NT2/D1 (cell line): ENCODE data around the gene ABHD3.
"Not testable (repeated sequence)": the region's sequence is repeated elsewhere in the genome, so short reads cannot be mapped to it uniquely, and the experiment has no call there.

Experiments used
- DNase-seq: peaks from one replicate; pipeline ENCODE4 v3.0.0-alpha.2; 2011; ENCODE audit warnings: low read depth, low spot score
- H3K27me3 ChIP-seq: 2 replicates; pipeline ENCODE4 v1.6.0; 2011; ENCODE audit warnings: mild to moderate bottlenecking; ENCODE audit not compliant: insufficient read length, insufficient read depth
- H3K36me3 ChIP-seq: 2 replicates; pipeline ENCODE4 v1.6.1; 2011; ENCODE audit warnings: mild to moderate bottlenecking, low read length, mixed read lengths; ENCODE audit not compliant: insufficient read depth, insufficient read length
- H3K4me1 ChIP-seq: 2 replicates; pipeline ENCODE4 v1.5.1; 2011; ENCODE audit not compliant: insufficient read depth, insufficient read length
- H3K4me3 ChIP-seq: 2 replicates; pipeline ENCODE4 v1.5.1; 2011; ENCODE audit warnings: low read depth; ENCODE audit not compliant: insufficient read length
- H3K9ac ChIP-seq: 2 replicates; pipeline ENCODE4 v1.6.0; 2011; ENCODE audit warnings: low read depth; ENCODE audit not compliant: insufficient read length
- H3K9me3 ChIP-seq: 2 replicates; pipeline ENCODE4 v1.5.1; 2011; ENCODE audit warnings: mild to moderate bottlenecking, low read length; ENCODE audit not compliant: insufficient read depth
- SUZ12 ChIP-seq: IDR thresholded peaks from 2 replicates; pipeline ENCODE4 v1.6.1; 2011; ENCODE audit not compliant: insufficient read length, insufficient read depth; ENCODE audit errors: extremely low read depth
- YY1 ChIP-seq: IDR thresholded peaks from 2 replicates; pipeline ENCODE4 v1.6.1; 2011; ENCODE audit not compliant: insufficient read length, insufficient read depth
- ZNF274 ChIP-seq: IDR thresholded peaks from 2 replicates; pipeline ENCODE4 v1.6.1; 2011; ENCODE audit warnings: mild to moderate bottlenecking, low read depth, low read length

ABHD3 gene

DNA sequence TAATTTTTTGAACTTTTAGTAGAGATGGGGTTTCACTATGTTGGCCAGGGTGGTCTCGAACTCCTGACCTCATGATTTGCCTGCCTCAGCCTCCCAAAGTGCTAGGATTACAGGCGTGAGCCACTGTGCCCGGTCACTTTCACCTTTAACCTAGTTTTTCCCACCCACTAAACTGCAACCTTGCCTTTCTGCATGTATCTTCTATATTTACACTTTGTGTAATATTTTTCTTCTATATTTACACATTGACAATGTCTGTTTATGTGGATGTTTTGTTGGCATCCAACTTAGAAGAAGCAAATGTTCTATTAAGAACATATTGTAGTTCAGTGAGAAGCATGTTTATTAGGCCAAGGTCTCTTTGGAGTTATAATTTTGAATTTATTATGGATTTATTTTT lies 65.8 kb downstream of the ABHD3 start:
- no peaks in the 10 kb centered on the region for H3K27me3 ChIP-seq
- DNase-seq = no peak
- H3K9me3 ChIP-seq = no peaks in the 10 kb centered on the region
- TF ChIP-seq ZNF274 = no peak
- no peak for TF ChIP-seq YY1
- no peak for TF ChIP-seq SUZ12
- peaks cover 12% of the 10 kb centered on the region for H3K36me3 ChIP-seq
- no peaks in the 10 kb centered on the region for H3K4me1 ChIP-seq
- H3K4me3 ChIP-seq = no peak overlapping the region
- H3K9ac ChIP-seq = no peak overlapping the region

DNA sequence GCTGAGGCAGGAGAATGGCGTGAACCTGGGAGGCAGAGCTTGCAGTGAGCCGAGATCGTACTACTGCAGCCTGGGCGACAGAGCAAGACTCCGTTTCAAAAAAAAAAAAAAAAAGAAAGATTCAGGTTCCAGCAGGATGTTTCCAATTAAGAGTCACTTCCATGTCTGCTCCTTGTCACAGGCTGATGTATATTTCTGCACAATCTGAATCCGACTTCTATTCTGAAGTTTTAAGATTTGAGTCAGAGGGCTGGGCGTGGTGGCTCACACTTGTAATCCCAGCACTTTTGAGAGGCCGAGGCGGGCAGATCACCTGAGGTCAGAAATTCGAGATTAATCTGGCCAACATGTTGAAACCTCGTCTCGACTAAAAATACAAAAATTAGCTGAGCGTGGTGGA lies 67.8 kb downstream of the ABHD3 start:
- TF ChIP-seq SUZ12 (no peak), YY1 (no peak), ZNF274 (no peak)
- Histone ChIP-seq H3K9me3 (no peaks in the 10 kb centered on the region), H3K4me3 (no peak overlapping the region), H3K4me1 (no peaks in the 10 kb centered on the region), H3K27me3 (no peaks in the 10 kb centered on the region), H3K36me3 (peaks cover 19% of the 10 kb centered on the region), H3K9ac (no peak overlapping the region)
- DNase-seq = no peak

DNA sequence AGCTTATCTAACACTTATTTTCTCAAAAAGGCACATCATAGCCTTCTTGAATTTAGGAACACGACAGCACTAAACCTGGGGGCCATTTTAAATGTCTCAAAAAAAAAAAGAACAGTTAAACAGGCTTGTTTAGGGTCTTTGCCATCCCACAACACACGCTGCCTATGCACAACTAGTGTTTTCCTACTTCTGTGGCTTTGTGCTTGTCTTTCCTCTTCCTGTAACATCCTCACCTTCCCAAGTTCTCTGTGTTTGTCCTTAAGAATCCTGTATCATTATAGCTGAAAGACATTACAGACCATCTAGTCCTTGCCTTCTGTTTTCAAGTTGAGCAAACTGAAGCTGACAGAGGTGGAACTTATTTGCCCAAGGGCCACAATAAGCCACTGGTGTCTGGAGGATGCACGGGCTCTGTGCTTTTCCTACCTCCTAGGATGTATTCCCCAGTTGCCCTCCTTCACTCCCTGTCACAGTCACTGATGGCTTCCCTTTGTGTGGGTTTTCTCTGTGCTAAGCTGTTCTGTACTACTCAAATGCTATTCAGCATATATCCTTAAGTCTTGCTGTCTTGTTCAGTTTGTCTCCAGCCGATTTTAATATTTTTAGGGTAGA lies 69.9 kb downstream of the ABHD3 start:
- no peak overlapping the region for H3K4me3 ChIP-seq
- no peaks in the 10 kb centered on the region for H3K4me1 ChIP-seq
- no peak for DNase-seq
- H3K9ac ChIP-seq = no peak overlapping the region
- H3K36me3 ChIP-seq = peaks cover 39% of the 10 kb centered on the region
- TF ChIP-seq ZNF274 (no peak), YY1 (no peak), SUZ12 (no peak)
- H3K27me3 ChIP-seq = no peaks in the 10 kb centered on the region
- H3K9me3 ChIP-seq = no peaks in the 10 kb centered on the region

DNA sequence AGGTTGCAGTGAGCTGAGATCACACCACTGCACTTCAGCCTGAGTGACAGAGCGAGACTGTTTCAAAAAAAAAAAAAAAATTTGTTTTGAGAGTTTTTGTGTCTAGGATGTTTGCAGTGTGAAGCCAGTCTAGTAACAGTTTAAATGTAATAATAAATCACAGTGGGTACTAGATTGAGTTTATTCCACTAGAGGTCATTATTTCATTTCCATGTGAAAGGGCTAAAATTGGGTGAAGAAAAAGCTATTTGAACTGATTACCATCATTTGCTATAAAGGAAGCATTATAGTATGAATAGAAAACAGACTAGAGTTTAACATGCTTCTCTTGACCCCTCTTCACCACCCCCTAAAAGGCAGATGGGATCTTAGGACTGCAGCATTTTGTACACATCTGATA lies 72.2 kb downstream of the ABHD3 start:
- H3K9ac ChIP-seq = no peak overlapping the region
- no peaks in the 10 kb centered on the region for H3K27me3 ChIP-seq
- no peak overlapping the region for H3K4me3 ChIP-seq
- no peaks in the 10 kb centered on the region for H3K4me1 ChIP-seq
- H3K9me3 ChIP-seq = no peaks in the 10 kb centered on the region
- H3K36me3 ChIP-seq = peaks cover 62% of the 10 kb centered on the region
- TF ChIP-seq ZNF274 (no peak), SUZ12 (no peak), YY1 (no peak)
- DNase-seq = no peak

DNA sequence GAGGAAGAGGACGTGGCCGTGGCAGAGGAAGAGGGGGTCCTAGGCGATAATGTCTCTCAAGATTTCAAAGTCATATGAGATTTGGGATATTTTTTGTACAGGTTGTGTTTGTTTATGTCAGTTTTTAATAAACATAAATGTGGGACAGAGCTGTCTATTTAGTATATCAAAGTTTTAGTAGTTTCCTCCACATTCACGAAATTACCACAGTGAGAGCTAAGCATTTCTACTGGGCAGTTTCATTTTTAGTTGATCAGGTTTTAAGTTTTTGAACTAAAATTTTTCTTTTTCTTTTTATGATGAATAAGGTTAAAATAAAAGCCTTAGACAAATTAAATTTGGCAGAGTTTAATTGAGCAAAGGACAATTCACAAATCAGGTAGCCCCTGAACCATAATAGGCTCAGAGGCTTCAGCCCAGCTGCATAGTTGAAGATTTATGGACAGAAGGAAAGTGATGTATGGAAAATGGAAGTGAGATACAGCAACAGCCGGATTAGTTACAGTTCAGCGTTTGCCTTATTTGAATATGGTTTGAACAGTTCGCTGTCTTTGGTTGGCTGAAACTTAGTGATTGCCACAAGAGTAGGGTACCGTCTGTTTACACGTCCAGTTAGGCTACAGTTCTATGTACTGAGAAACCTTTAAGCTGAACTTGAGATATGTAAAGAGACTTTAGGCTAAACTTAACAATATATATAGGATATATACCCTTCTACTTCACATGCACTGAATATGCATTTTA lies 75.3 kb downstream of the ABHD3 start:
- no peak for TF ChIP-seq YY1
- TF ChIP-seq ZNF274 = no peak
- TF ChIP-seq SUZ12 = no peak
- no peaks in the 10 kb centered on the region for H3K9me3 ChIP-seq
- H3K9ac ChIP-seq = no peak overlapping the region
- H3K36me3 ChIP-seq = peaks cover 70% of the 10 kb centered on the region
- H3K4me3 ChIP-seq = no peak overlapping the region
- H3K27me3 ChIP-seq = no peaks in the 10 kb centered on the region
- H3K4me1 ChIP-seq = no peaks in the 10 kb centered on the region
- no peak for DNase-seq

DNA sequence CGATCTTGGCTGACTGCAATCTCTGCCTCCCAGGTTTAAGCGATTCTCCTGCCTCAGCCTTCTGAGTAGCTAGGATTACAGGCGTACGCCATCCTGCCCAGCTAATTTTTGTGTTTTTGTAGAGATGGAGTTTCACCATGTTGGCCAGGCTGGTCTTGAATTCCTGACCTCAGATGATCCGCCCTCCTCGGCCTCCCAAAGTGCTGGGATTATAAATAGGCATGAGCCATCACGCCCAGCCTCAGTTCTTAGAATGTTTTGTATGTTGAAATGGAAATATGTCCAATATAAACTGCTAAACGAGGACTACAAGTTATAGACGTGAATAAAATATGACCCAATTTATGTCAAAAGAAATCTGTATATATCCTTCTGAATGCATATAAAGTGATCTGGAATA lies 82.9 kb downstream of the ABHD3 start:
- not testable (repeated sequence) for H3K4me3 ChIP-seq, DNase-seq, H3K4me1 ChIP-seq, H3K9ac ChIP-seq, H3K9me3 ChIP-seq, H3K27me3 ChIP-seq
- peaks cover 57% of the 10 kb centered on the region for H3K36me3 ChIP-seq

DNA sequence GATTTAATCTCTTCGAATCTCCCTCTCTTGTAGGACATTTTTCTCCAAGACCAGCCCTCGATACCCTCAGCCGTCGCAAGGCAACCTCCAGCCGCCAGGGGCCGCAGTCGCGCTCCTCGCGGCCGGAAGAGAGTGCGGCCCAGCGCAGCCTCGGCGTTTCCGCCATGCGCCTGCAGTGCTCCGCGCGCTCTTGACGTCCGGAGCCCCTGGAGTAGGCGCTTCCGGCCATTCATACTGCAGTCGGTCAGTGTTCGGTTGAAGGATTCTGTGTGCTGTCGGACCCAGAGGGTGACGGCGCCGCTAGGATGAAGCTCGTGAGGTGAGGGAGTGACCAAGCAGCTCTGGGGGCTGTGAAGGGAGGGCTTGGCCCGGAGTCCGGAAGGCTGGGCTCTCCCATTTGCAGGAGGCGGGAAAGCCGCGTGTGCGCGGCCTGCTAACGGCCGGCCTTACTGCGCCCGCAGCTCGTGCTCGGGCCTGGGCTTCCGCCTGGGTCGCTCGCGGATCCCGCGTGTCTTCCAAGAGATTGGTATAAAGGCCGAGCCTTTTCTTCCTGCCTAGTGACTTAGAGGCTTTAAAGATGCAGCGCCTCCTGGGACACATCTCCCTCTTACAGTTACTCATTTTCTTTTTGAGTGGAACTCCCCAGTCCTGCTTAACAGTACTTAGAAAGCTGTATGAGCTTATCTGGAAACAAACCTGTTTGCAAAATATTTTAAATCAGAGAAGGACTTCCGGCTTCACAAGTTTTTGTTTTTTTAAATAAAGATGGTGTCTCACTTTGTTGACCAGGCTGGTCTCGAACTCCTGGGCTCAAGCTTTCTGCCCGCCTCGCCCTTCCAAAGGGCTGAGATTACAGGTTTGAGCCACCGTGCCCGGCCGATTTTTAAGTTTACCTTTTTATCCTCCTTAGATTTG lies 92.2 kb downstream of the ABHD3 start, which contains the start of gene SNRPD1:
Gene SNRPD1 (plus strand): TSS at position 190 of the 915 bp plus-strand sequence. CDS start 116 bp downstream, at position 306.
- Histone ChIP-seq H3K27me3 (no peaks in the 10 kb centered on the region), H3K4me3 (peak within 1 kb of the TSS; percentile 94), H3K9ac (peak within 1 kb of the TSS; percentile 96), H3K4me1 (no peaks in the 10 kb centered on the region), H3K9me3 (no peaks in the 10 kb centered on the region), H3K36me3 (peaks cover 32% of the 10 kb centered on the region)
- peak; percentile 45 for TF ChIP-seq YY1
- no peak for TF ChIP-seq SUZ12
- peak; percentile 83 for DNase-seq

DNA sequence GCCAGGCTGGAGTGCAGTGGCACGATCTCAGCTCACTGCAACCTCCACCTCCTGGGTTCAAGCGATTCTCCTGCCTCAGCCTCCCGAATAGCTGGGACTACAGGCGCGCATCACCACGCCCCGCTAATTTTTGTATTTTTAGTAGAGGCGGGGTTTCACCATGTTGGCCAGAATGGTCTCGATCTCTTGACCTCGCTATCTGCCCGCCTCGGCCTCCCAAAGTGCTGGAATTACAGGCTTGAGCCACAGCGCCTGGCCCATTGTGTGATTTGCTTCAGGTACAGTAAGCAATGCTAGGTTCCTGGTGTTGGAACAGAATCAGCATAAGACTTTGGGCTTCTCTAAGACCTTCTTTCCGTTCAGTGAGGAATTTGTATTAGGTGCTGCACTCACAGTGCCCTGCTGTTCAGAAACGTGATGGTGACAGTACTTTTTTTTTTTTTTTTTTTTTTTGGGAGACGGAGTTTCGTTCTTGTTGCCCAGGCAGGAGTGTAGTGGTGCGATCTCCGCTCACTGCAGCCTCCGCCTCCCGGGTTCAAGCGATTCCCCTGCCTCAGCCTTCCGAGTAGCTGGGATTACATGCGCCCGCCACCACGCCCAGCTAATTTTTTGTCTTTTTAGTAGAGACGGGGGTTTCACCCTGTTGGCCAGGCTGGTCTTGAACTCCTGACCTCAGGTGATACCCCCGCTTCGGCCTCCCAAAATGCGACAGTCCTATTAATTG lies 93.0 kb downstream of the ABHD3 start:
- not testable (repeated sequence) for H3K4me1 ChIP-seq, H3K9me3 ChIP-seq, H3K27me3 ChIP-seq, DNase-seq
- H3K4me3 ChIP-seq = peak overlapping the region; percentile 94
- peaks cover 24% of the 10 kb centered on the region for H3K36me3 ChIP-seq
- H3K9ac ChIP-seq = peak overlapping the region; percentile 42
